Renal pelvis (tissue), 4 donors: Measurements from ENCODE around the gene HEPACAM. TPM values are rescaled to one million over a fixed set of nuclear protein-coding genes. Genes with fewer than 3 reads are reported as not detected.

Experiments
- DNase-seq: peaks from one replicate; pipeline ENCODE4 v3.0.0-alpha.2; 2013
- polyA plus RNA-seq, 3 donors: library from polyadenylated mRNA; unstranded; fragments of 120-200 nt; gene quantifications; one replicate each; pipeline ENCODE4 v1.2.1, GENCODE V29; 2013; ENCODE audit not compliant: insufficient read length in 3 of 3

The HEPACAM gene
- polyA plus RNA-seq, 3 donors: 2.3 to 3.8 (median 3.4) TPM

DNA sequence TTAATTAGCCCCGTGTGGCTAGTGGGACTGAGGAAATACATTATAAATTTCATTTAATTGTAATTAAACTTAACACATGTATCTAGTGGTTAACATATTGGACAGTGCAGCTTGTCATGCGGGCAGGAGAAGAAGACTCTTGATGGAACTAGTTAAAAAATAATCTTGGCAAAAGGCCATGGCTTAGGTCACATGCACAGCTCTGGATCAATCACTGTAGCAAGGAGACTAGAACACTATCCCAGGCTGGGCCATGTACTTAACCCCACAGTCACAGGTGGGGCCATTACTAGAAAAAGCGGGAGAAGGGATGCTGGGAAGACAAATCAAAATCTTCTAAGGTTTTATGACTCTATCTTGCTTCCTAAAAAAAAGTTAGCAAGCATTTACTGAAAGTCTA, 8.7 kb upstream of the HEPACAM start:
- no peak for DNase-seq

DNA sequence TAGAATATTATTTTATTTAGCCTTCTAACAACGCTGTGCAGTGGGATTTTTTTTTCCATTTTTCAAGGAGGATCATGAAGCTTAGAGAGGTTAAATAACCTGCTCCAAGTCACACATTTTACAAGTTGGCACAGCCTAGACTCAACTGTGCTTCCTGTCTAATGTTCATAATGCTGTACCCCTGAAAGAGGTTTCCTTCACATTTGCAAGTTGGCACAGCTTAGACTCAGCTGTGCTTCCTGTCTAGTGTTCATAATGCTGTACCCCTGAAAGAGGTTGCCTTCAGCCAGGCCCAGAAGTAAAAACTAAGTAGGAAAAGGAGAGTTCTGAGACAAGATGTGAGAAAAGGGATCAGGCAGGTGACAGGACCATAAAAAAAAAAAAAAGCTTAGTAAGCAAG, 7.9 kb upstream of the HEPACAM start:
- DNase-seq: no peak

DNA sequence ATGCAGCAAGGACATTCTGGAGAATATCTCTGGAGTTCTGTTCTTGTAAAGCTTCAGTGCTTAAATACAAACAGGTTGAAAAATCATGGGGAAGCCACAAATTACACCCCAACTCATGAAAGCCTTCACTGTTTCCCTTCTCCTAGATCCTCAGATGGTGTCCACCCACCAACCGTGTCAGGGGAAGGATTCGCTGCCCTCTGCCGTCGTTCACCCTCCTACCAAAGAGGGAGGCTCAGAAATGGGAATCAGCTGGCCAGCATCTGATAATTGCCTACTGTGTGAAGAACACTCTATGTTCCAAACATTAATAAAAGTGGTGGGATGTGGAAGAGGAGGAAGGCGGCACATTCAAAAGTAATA, 7.4 kb upstream of the HEPACAM start:
- no peak for DNase-seq

DNA sequence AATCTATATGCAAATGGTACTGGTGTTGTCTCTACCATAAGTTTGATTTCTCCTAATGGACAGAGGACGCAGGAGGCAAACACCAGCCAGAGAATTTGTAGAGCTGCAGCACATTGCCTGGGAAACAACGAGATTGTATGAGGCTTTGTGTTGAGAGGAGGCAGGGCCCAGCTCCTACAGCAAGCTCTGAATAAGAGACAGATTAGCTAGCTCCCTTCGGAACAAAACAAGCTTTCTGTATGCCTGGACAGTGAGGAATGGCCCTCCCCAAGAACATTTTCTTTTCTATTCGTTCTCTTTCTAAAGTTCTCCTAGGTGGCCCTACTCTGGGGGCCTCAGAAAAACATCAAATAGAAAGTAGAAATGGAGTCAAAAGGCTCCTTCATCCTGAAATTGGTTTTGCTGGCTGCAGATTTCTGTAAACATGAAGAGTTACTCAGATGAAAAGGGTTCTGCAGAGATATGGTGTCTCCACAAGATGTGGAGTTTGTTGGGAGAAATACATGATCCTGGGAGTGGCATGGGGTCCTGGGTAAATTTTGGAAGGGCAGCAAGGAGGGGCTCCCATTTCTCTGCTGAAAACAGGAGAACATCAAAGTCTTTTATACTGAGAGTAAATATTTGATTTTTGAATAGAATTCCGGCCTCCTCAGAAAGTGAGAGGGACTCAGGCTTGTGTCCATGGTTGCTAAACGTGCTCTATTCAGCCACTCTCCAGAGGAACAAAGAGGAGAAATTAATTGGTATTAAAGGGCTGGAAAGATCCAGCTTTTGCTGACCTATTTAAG, 6.8 kb upstream of the HEPACAM start:
- no peak for DNase-seq

DNA sequence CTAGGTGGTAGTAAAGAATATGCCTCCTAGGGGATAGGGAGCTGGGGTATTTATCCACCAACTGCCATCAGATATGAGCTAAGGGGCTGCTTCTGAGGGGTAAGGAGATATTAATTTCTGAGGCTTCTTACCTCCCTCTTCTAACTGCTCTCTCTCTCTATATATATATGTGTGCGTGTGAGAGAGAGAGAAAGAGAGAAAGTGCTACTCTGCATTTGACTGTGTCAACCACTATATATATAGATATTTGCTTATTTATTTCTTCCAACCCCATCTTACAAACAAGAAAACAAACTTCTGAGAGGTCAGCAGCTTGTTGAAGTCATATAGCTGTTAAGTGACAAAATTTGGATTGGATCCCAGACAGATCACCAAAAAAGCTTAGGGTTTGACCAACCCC, 5.9 kb upstream of the HEPACAM start:
- no peak for DNase-seq

DNA sequence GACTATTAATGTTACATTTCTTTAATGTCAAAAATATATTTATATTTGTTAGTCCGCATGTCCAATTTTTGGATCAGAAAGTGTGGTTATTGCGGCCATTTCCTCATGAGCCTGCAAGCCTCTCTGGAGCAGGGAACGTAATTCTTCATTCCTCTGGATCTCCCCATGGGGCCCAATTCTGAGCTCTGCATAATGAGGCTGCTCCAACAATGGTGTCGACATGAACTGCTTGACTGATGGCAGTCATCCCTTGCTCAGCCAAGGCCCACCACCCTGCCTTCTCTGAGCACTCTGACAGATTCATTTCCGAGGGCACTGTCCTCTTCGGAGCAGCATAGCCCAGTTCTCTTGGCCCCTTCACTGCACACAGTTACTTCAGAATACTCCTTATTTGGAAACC, 3.1 kb upstream of the HEPACAM start:
- no peak for DNase-seq

DNA sequence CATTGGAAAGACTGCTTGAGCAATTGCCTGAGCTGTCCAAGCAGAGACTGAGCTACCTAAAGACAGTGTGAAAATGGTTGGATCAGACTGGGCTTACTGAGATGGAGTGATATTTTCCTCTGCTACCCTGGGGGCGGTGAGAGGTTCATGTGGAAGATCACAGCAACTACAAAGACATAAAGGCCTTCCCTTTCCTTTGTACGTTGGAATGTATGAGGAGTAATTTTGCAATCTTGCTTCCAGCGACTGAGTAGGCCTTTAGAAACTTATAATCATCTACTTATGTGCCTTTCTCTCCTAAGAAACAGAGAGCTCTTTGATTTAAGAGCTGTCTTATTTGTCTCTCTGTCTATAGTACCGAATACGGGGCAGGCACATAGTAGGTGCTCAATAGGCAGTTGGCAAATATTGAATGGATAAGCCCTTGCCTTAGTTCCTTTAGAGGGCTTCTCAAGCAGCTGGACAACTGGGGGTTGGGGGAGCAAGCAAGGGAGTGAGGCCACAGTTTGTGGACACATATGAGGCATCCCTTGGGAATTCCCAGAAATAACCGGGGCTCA, 2.4 kb upstream of the HEPACAM start:
- DNase-seq: no peak

DNA sequence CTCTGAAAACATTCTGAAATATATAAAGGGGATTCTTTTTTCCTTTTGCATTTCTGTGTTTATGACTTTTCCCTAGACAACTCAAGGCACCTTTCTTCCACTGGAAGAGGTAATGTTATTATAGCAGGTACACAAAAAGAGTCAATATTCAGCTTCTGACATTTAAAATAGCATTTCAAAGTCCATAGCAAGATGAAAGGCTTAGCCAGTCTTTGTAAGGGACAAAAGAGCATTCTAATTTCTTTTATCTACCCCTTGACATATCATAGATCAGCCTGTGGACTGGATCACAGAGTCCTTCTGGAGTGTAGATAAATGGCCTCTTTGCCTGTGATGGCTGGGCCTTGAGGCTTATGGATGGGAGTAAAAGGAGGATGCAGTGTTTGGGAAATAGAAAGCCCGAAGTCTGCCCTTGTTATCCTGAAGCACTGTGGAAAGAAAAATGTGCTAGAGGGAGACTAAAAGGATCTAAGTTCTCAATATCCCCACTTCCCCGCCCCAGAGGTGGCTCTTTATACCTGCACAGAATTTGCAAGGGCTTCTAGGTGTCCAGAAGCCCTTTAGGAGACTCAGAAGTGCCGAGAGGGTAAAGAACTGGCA, 1.6 kb upstream of the HEPACAM start:
- no peak for DNase-seq

DNA sequence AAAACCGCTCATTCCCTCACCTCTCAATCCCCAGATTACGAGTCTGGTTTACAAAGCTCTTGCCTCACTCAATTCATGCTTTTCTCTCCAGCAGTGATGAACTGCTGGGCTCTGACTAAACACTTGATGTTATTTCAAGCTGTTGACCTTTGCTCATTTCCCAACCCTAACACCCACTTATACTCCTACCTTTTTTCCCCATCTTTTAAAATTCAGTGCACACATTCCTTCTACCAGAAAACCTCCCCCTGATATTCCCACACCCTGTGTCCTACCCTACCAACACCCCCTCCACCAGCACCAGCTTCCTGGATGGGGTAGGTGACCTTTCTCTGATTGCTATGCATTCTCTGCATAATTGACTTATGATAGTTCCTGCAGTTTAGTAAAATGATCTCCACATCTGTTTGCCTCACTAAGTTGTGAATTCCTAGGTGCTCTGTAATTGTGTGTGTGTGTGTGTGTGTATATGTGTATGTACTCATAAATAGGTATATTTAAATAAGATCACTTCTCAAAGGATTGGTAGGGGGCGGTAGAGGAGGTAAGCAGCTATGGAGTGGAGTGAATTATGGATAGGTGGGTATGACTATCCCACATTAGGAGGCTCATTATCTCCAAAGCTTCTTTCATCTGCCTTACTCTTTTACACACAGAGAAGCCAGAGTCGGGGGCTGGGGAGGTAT, 842 bp downstream of the HEPACAM start:
- no peak for DNase-seq

DNA sequence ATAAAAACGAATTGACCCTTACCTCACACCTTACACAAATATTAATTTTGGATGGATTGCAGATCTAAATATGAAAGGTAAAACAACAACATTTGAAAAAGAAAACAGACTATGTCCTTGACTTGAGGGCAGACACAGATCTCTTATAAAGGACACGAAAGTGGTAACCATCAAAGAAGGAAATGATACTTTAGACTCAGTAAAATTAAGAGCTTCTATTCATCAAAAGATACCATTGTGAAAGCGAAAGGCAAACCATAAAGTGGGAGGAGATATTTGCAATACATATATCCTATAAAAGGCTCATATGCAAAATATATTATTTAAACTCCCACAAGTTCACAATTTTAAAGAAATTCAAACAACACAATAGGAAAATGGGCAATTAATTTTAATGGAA, 5.0 kb downstream of the HEPACAM start:
- no peak for DNase-seq

DNA sequence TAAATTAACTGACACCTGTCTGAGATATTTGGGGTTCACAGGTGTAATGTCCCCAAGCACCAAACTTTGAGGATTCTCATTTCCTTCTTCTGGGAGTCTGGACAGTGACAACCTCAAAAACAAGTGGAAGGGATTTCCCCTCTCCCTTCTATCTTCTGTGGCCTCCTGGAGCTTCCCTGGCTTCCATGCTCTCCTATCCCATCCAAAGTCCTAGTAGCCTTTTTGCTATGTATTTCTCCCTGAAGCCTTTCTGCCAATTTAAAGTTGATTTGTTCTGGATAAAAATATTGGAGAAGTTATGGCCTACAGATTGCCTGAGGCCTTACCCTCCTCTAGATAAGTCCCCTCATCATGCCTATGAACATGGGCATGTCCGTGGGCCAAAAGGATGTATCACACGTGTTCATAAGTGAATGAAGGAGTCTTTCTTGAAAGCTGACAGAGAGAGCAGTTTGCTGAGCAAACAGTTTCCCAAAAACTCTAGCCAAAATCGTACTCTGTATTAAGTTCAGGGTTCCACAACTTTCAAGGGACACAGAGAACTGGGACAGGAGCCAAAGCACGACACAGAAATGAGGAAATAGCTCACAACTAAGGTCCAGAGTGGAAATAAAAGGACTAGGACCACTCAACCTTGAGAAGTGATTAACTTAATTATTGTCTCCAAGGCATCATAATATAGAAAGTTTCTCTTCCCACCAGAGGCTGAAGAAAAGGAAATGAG, 6.7 kb downstream of the HEPACAM start:
- no peak for DNase-seq

DNA sequence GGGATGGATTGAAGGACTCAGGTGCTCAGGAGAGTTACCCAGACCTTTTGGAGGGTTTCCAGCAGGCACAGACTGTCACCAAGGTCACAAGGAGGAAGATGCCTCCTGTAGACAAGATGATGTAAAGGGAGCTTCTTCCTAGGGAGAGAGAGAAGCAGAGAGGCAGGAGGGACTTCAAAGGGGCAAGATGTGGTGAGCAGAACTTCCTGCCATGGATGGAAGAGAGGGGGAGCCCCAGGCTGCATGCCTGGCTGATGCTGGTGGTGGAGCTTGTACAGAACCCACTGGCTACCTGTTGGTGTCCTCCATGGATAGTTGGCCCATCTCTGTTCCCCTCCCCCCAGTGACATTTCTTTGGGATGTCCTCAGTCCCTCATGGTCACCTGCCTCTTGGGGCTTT, 12.6 kb downstream of the HEPACAM start:
- DNase-seq: no peak

DNA sequence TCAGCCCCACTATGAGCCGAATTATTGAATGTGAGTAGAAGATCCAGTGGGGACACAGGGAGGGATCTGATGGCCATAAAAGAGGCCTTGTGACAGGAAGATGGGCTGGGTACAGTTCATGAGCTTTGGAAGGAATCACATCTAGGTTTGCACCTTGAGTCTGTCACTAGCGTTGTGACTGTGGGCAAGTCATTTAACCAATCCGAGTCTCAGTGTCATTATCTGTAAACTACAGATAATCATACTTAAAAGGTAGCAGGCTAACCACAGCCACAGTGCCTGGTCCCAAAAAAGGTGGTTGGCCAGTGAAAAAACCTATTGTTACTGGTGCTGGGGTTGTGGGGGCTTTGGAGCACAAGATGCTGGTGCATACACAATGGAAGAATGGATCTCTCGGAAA, 13.0 kb downstream of the HEPACAM start:
- DNase-seq: no peak

DNA sequence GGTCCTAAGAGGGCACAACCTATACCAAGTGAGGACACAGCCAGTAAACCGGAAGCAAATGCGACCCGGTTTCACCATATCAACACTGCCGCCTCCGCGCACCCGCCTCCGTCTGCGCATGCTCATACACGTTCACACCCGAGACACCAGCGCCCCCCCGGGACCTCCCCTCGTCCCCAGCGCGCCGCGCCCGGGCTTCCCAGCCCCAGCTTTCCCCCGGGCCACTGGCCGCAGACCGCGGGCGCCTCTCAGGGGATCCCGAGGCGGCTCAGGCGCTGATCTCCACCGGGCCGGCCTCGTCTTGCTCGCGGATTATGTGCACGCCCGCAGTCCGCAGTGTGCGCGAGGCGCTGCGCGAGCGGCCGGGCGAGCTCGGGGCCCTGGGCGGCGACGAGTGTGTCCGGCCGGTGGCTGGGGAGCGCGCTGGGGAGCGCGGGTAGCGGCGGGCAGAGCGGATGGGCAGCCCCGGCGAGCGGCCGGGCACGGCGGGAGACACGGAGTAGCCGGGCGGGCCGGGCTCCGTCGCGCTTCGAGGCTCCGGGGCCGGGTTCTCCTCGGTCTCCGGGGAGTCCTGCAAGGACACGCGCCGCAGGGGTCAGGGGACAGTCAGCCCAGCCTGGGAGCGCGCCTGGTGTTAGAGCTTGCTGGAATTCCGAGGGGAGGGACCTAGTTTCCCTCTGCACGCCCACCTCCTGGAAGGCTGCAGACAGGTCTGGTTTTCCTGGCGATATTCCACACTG, 14.8 kb downstream of the HEPACAM start:
- peak; percentile 83 for DNase-seq

DNA sequence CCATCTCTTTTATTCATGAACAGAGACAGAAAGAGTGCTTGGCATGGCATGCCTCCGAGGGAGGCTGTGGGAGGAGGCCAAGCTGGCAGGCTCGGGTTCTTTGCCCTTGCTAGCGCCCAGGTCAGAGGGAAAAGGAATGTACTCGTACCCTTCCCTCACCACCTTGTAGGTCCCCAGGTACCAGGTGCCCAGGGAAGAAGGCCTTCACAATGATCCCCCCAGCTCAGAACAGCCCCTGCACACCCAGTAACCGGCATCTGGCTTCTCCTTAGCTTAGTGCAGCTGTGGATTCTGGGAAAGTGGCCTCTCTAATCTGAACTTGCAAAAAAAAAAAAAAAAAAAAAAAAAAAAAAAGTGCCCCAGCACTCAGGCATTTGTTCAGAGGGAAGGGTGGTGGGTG, 15.5 kb downstream of the HEPACAM start:
- no peak for DNase-seq

DNA sequence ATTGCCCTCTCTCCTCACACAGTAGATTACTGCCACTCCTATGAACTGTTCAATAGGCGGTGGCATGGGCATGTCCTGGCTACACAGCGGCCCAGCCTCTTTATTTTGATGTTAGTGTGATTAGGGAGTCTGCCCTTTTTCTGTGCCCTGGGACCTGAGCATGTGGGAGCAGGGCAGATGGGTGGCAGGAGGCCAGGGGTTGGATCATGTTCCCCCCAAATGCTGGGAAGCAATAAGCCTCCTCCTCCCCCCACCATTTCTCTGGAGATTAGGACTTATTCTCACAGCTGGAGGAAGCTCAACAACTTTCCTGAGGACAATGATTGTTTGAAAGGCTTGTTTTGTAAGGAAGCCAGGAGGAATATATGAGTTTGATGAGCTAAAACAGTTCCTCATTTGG, 15.9 kb downstream of the HEPACAM start:
- DNase-seq: no peak

DNA sequence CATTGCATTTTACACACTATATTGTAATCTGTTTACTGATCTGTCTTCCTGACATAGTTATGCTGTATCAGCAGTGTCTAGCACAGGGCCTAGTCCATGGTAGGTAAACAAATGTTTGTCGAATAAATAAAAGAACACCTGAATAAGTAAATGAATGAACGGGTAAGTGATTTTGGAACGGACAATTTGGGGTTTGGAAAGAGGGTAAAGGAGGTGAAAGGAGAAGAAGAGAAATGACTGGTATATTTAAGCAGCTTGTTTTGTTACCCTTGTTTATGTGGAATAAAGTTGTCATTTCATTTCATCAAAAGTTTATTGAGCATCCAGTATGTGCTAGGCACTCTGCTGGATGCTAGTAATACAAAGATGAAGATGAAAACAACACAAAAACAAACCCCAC, 16.9 kb downstream of the HEPACAM start, which contains the start of gene HEPN1:
TSS of gene HEPN1 (plus strand) at position 301 of the 400 bp plus-strand sequence.
- DNase-seq: no peak

DNA sequence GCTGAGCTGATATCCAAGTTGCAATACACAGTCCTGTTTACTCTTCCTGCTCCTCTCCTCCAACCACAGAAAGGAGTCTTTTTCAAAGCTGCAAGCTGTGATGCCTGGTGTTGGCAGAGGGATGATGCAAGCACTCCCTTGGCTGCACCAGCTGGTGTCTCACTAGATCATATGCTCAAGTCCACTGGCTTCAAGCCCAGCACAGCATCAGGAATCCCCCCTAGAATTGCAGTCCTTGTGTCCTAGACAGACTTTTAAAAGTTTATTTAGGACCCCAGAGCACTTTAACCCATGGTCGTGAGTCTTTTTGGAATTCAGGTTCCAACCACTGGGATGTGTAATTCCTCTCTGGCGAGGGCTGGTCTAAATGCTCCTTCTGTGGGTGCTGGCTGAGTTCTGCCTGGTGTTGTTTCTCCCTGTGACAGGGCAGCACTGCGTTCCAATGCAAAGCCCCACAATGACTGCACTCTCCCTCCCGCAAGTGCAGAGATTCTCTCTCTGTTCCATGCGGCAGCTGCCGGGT, 18.7 kb downstream of the HEPACAM start:
- no peak for DNase-seq

DNA sequence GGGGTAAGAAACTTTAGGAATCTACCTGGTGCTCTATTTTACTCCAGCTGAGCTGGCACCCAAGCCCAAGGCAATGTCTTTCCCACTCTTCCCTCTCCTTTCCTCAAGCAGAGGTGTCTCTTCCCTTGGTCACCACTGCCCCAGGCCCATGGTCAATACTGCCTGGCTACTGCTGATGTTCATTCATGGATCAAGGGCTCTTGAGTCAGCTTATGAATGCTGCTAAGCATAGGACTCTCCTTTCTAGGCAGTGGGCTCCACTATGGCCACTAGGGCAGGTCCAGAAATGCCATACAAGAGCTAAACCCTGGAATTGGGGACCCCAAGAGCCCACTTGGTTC, 19.5 kb downstream of the HEPACAM start:
- no peak for DNase-seq

DNA sequence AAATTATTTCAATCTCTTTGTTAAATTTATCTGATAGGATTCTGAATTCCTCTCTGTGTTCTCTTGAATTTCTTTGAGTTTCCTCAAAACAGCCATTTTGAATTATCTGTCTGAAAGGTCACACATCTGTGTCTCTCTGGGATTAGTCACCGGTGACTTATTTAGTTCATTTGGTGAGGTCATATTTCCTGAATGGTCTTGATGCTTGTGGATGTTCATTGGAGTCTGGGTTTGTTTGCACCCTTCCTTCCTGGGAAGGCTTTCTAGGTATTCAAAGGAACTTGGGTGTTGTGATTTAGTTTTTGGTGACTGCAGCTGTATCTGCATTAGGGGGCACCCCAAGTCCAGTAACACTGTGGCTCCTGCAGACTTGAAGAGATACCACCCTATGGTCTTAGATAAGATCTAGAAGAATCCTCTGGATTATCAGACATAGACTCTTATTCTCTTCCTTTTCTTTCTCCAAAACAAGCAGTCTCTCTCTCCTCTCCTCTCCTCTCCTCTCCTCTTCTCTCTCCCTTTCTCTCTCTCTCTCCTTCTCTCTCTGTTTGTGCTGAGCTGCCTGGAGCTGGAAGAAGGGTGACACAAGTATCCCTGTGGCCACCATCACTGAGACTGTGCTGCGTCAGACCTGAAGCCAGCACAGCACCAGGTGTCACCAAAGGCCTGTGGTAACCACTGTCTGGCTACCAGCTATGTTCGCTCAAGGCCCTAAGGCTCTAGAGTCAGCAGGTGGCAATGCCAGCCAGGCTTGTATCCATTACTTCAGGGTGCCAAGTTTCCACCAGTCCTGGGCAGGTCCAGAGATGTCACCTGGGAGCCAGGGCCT, 20.1 kb downstream of the HEPACAM start:
- no peak for DNase-seq

DNA sequence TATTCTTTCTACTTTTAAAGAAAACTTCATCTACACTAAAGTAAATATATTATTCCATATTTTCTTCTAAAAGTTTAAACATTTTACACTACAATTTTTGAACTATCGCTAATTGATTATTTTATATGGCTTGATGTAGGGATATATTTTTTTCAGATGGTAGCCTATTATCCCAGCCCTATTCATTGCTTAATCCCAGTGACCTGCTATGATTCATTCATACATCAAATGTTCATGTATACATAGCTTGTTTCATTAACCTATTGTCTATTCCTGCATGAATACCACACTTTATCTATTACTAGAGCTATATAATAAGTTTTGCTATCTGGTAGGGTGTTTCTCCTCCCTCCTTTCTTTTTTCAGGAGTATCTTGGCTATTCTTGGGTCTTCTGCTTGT, 33.2 kb downstream of the HEPACAM start:
- no peak for DNase-seq
